Frontal cortex (tissue), 4 donors: ENCODE results near the gene RECQL5. TPM values are rescaled to one million over a fixed set of nuclear protein-coding genes. Genes with fewer than 3 reads are reported as not detected.
A peak's percentile ranks its signal among the peaks of the same experiment; 100 is the strongest.
"Not testable (repeated sequence)": the region's sequence is repeated elsewhere in the genome, so short reads cannot be mapped to it uniquely, and the experiment has no call there.

Experiments used
- DNase-seq, 2 donors: peaks; one replicate each; pipeline ENCODE4 v3.0.0; 2012; ENCODE audit warnings: low spot score in 2 of 2
- FAIRE-seq: peaks from 2 replicates; lab custom pipeline; 2012; peaks lifted over from hg19 to GRCh38; lab: Jason Lieb, UNC
- total RNA-seq: library from RNA; depleted of rRNA; stranded (reverse); fragments of >200 nt; gene quantifications from one replicate; pipeline ENCODE4 v1.2.3, GENCODE V29; 2014
- donor health status: control.
- donor health status: control.
- donor health status: control.

The RECQL5 gene
- total RNA-seq, 1 donor from 2014 or later, result 6.1 TPM

- peak in 1 of 2 donors; percentile 64 for DNase-seq
Observed at GRCh38 chr17:75601057-75601987, 65.6 kb downstream of the RECQL5 start.

GRCh38 chr17:75596320-75597087 is 70.5 kb downstream of the RECQL5 start:
- DNase-seq, result no peak
- no peak for FAIRE-seq

More at GRCh38 chr17:75601057-75601987, 65.6 kb downstream of the RECQL5 start:
- FAIRE-seq, result no peak

- DNase-seq, result no peak
- FAIRE-seq, result no peak
Observed at GRCh38 chr17:75595920-75596313, 71.0 kb downstream of the RECQL5 start.

- no peak for FAIRE-seq
- no peak for DNase-seq
Observed at GRCh38 chr17:75595284-75595919, 71.6 kb downstream of the RECQL5 start.

GRCh38 chr17:75594499-75595283 is 72.3 kb downstream of the RECQL5 start:
- DNase-seq, result no peak
- FAIRE-seq, result no peak

- DNase-seq, FAIRE-seq: not testable (repeated sequence)
Observed at GRCh38 chr17:75593430-75593829, 73.5 kb downstream of the RECQL5 start.

GRCh38 chr17:75592348-75593020 is 74.5 kb downstream of the RECQL5 start:
- FAIRE-seq (no peak), DNase-seq (no peak)

- DNase-seq (no peak), FAIRE-seq (no peak)
Observed at GRCh38 chr17:75591722-75592302, 75.1 kb downstream of the RECQL5 start.

GRCh38 chr17:75590849-75591721 is 75.9 kb downstream of the RECQL5 start:
- DNase-seq, result no peak
- FAIRE-seq, result no peak

- no peak for FAIRE-seq
Observed at GRCh38 chr17:75590314-75590761, 76.6 kb downstream of the RECQL5 start.

GRCh38 chr17:75589919-75590303 is 77.0 kb downstream of the RECQL5 start:
- DNase-seq (no peak), FAIRE-seq (no peak)

More at GRCh38 chr17:75590314-75590761, 76.6 kb downstream of the RECQL5 start:
- DNase-seq, result no peak

GRCh38 chr17:75589012-75589918 is 77.7 kb downstream of the RECQL5 start:
- DNase-seq (peak; percentile 100), FAIRE-seq (no peak)

GRCh38 chr17:75588596-75589011 is 78.3 kb downstream of the RECQL5 start:
- FAIRE-seq (no peak), DNase-seq (no peak)

- no peak for FAIRE-seq
- DNase-seq, result peak; percentile 66 to 78
Observed at GRCh38 chr17:75587675-75588595, 79.0 kb downstream of the RECQL5 start, which contains the start of gene MYO15B. Gene MYO15B, plus strand, starts transcription at chr17:75587800. Its CDS starts 258 bp downstream, at chr17:75588058.

GRCh38 chr17:75584849-75585175 is 82.1 kb downstream of the RECQL5 start:
- no peak for DNase-seq
- FAIRE-seq, result no peak
